Stimulated activated naive CD8-positive, alpha-beta T cell treated with anti-CD3 and anti-CD28 coated beads, Interleukin-15, Interleukin-2, amounts not matched to agents 100 ng/mL and 50 ng/mL, for 24 hours (primary cell): ENCODE data around the gene NOL4L.
A peak's percentile ranks its signal among the peaks of the same experiment; 100 is the strongest.

Experiments used
- H3K27ac Mint-ChIP-seq: one replicate; pipeline ENCODE4 v1.8.0; 2021; ENCODE audit warnings: mild to moderate bottlenecking, mixed read lengths
- H3K27me3 Mint-ChIP-seq: one replicate; pipeline ENCODE4 v1.8.0; 2021; ENCODE audit warnings: mixed read lengths
- H3K36me3 Mint-ChIP-seq: one replicate; pipeline ENCODE4 v1.8.0; 2021; ENCODE audit warnings: low read depth, mixed read lengths
- H3K4me1 Mint-ChIP-seq: one replicate; pipeline ENCODE4 v1.8.0; 2021; ENCODE audit warnings: low read depth, mixed read lengths
- H3K4me3 Mint-ChIP-seq: one replicate; pipeline ENCODE4 v1.8.0; 2021; ENCODE audit warnings: mild to moderate bottlenecking, mixed read lengths
- H3K9me3 Mint-ChIP-seq: one replicate; pipeline ENCODE4 v1.8.0; 2021; ENCODE audit warnings: mixed read lengths

The NOL4L gene

GRCh38 chr20:32621891-32622584, 36.9 kb upstream of the NOL4L start:
- Mint-ChIP-seq H3K27me3 (no peaks in the 10 kb centered on the region), H3K36me3 (no peaks in the 10 kb centered on the region), H3K9me3 (no peaks in the 10 kb centered on the region), H3K27ac (no peak overlapping the region), H3K4me3 (no peak overlapping the region), H3K4me1 (no peaks in the 10 kb centered on the region)

- Mint-ChIP-seq H3K9me3 (no peaks in the 10 kb centered on the region), H3K27me3 (no peaks in the 10 kb centered on the region), H3K4me1 (no peaks in the 10 kb centered on the region), H3K27ac (no peak overlapping the region), H3K36me3 (no peaks in the 10 kb centered on the region), H3K4me3 (no peak overlapping the region)
Observed at GRCh38 chr20:32621071-32621890, 36.1 kb upstream of the NOL4L start.

GRCh38 chr20:32619586-32619985, 34.5 kb upstream of the NOL4L start:
- Mint-ChIP-seq H3K36me3 (no peaks in the 10 kb centered on the region), H3K4me1 (no peaks in the 10 kb centered on the region), H3K27me3 (no peaks in the 10 kb centered on the region), H3K27ac (no peak overlapping the region), H3K9me3 (no peaks in the 10 kb centered on the region), H3K4me3 (no peak overlapping the region)

GRCh38 chr20:32614772-32615171, 29.6 kb upstream of the NOL4L start:
- Mint-ChIP-seq H3K4me1 (no peaks in the 10 kb centered on the region), H3K9me3 (no peaks in the 10 kb centered on the region), H3K27me3 (no peaks in the 10 kb centered on the region), H3K36me3 (no peaks in the 10 kb centered on the region), H3K4me3 (no peak overlapping the region), H3K27ac (no peak overlapping the region)

GRCh38 chr20:32614303-32614702, 29.2 kb upstream of the NOL4L start:
- Mint-ChIP-seq H3K4me3 (no peak overlapping the region), H3K4me1 (no peaks in the 10 kb centered on the region), H3K36me3 (no peaks in the 10 kb centered on the region), H3K27ac (no peak overlapping the region), H3K9me3 (no peaks in the 10 kb centered on the region), H3K27me3 (no peaks in the 10 kb centered on the region)

GRCh38 chr20:32613192-32614053, 28.3 kb upstream of the NOL4L start:
- H3K36me3 Mint-ChIP-seq = no peaks in the 10 kb centered on the region
- no peaks in the 10 kb centered on the region for H3K27me3 Mint-ChIP-seq
- H3K4me3 Mint-ChIP-seq = no peak overlapping the region
- no peaks in the 10 kb centered on the region for H3K9me3 Mint-ChIP-seq
- H3K27ac Mint-ChIP-seq = no peak overlapping the region
- no peaks in the 10 kb centered on the region for H3K4me1 Mint-ChIP-seq

- Mint-ChIP-seq H3K27me3 (no peaks in the 10 kb centered on the region), H3K9me3 (no peaks in the 10 kb centered on the region), H3K4me3 (no peak overlapping the region), H3K27ac (no peak overlapping the region), H3K4me1 (no peaks in the 10 kb centered on the region), H3K36me3 (no peaks in the 10 kb centered on the region)
Observed at GRCh38 chr20:32612351-32613191, 27.4 kb upstream of the NOL4L start.

GRCh38 chr20:32611868-32612267, 26.7 kb upstream of the NOL4L start:
- H3K36me3 Mint-ChIP-seq = no peaks in the 10 kb centered on the region
- H3K27me3 Mint-ChIP-seq = no peaks in the 10 kb centered on the region
- H3K27ac Mint-ChIP-seq = no peak overlapping the region
- no peak overlapping the region for H3K4me3 Mint-ChIP-seq
- H3K9me3 Mint-ChIP-seq = no peaks in the 10 kb centered on the region
- H3K4me1 Mint-ChIP-seq = no peaks in the 10 kb centered on the region

GRCh38 chr20:32611286-32611685, 26.2 kb upstream of the NOL4L start:
- Mint-ChIP-seq H3K4me1 (no peaks in the 10 kb centered on the region), H3K9me3 (no peaks in the 10 kb centered on the region), H3K27me3 (no peaks in the 10 kb centered on the region), H3K4me3 (no peak overlapping the region), H3K27ac (no peak overlapping the region), H3K36me3 (no peaks in the 10 kb centered on the region)

- Mint-ChIP-seq H3K36me3 (no peaks in the 10 kb centered on the region), H3K27ac (no peak overlapping the region), H3K4me1 (no peaks in the 10 kb centered on the region), H3K27me3 (no peaks in the 10 kb centered on the region), H3K9me3 (no peaks in the 10 kb centered on the region), H3K4me3 (no peak overlapping the region)
Observed at GRCh38 chr20:32610472-32611218, 25.5 kb upstream of the NOL4L start.

GRCh38 chr20:32609993-32610392, 24.9 kb upstream of the NOL4L start:
- Mint-ChIP-seq H3K27ac (peak overlapping the region; percentile 34), H3K9me3 (no peaks in the 10 kb centered on the region), H3K27me3 (no peaks in the 10 kb centered on the region), H3K4me3 (no peak overlapping the region), H3K4me1 (no peaks in the 10 kb centered on the region), H3K36me3 (no peaks in the 10 kb centered on the region)

- Mint-ChIP-seq H3K4me3 (no peak overlapping the region), H3K27ac (no peak overlapping the region), H3K27me3 (no peaks in the 10 kb centered on the region), H3K4me1 (no peaks in the 10 kb centered on the region), H3K9me3 (no peaks in the 10 kb centered on the region), H3K36me3 (no peaks in the 10 kb centered on the region)
Observed at GRCh38 chr20:32609111-32609773, 24.1 kb upstream of the NOL4L start.

GRCh38 chr20:32608664-32609015, 23.5 kb upstream of the NOL4L start:
- no peaks in the 10 kb centered on the region for H3K4me1 Mint-ChIP-seq
- H3K4me3 Mint-ChIP-seq = no peak overlapping the region
- H3K9me3 Mint-ChIP-seq = no peaks in the 10 kb centered on the region
- H3K27me3 Mint-ChIP-seq = no peaks in the 10 kb centered on the region
- H3K36me3 Mint-ChIP-seq = no peaks in the 10 kb centered on the region
- H3K27ac Mint-ChIP-seq = no peak overlapping the region
